SK-N-SH treated with all-trans-retinoic acid at 6 μM for 48 hours (cell line): ENCODE measurements around the gene LRRC43.

Source experiments
- ATAC-seq: fragments of 200-7000 bp; cut with Tn5 transposase; 3 replicates; pipeline ENCODE4 v1.9.1; 2020; ENCODE audit warnings: mild to moderate bottlenecking, moderate library complexity
- ARNTL ChIP-seq: fragments of 450-650 bp; formaldehyde crosslinking; IDR thresholded peaks from 2 replicates; pipeline ENCODE4 v1.5.0; 2020; ENCODE audit warnings: low read depth, mild to moderate bottlenecking, moderate library complexity, borderline replicate concordance
- BACH2 ChIP-seq: fragments of 250-450 bp; sonication (Bioruptor Pico); IDR thresholded peaks from 2 replicates; pipeline ENCODE4 v1.9.0; 2021; ENCODE audit warnings: mild to moderate bottlenecking, borderline replicate concordance
- CSDC2 ChIP-seq: fragments of 250-450 bp; sonication (Bioruptor Pico); IDR thresholded peaks from 2 replicates; pipeline ENCODE4 v1.5.0; 2020; ENCODE audit warnings: mild to moderate bottlenecking, moderate library complexity
- ESRRG ChIP-seq: fragments of 250-450 bp; sonication (Bioruptor Pico); IDR thresholded peaks from 2 replicates; pipeline ENCODE4 v1.6.1; 2021; ENCODE audit warnings: mild to moderate bottlenecking
- GLIS3 ChIP-seq: fragments of 250-450 bp; sonication (Bioruptor Pico); IDR thresholded peaks from 2 replicates; pipeline ENCODE4 v1.5.0; 2020; ENCODE audit warnings: mild to moderate bottlenecking, moderate library complexity
- OSR1 ChIP-seq: fragments of 250-450 bp; sonication (Bioruptor Pico); IDR thresholded peaks from 2 replicates; pipeline ENCODE4 v1.8.0; 2022; ENCODE audit warnings: moderate library complexity, mild to moderate bottlenecking, inconsistent platforms
- PPARA ChIP-seq: fragments of 250-450 bp; sonication (Bioruptor Pico); IDR thresholded peaks from 2 replicates; pipeline ENCODE4 v1.5.0; 2020; ENCODE audit warnings: mild to moderate bottlenecking, borderline replicate concordance
- RARB ChIP-seq: fragments of 250-450 bp; sonication (Bioruptor Pico); IDR thresholded peaks from 2 replicates; pipeline ENCODE4 v1.8.0; 2021; ENCODE audit warnings: mild to moderate bottlenecking, moderate library complexity
- SNAI2 ChIP-seq: fragments of 250-450 bp; sonication (Bioruptor Pico); IDR thresholded peaks from 2 replicates; pipeline ENCODE4 v1.5.0; 2020; ENCODE audit warnings: mild to moderate bottlenecking, moderate library complexity
- TCF4 ChIP-seq: fragments of 250-450 bp; sonication (Bioruptor Pico); IDR thresholded peaks from 2 replicates; pipeline ENCODE4 v1.8.0; 2021; ENCODE audit warnings: mild to moderate bottlenecking, moderate library complexity, borderline replicate concordance
- TOX ChIP-seq: fragments of 250-450 bp; sonication (Bioruptor Pico); IDR thresholded peaks from 2 replicates; pipeline ENCODE4 v1.8.0; 2021; ENCODE audit warnings: mild to moderate bottlenecking, moderate library complexity, borderline replicate concordance
- ZC3H10 ChIP-seq: fragments of 250-450 bp; sonication (Bioruptor Pico); IDR thresholded peaks from 2 replicates; pipeline ENCODE4 v1.5.1; 2021; ENCODE audit warnings: mild to moderate bottlenecking, moderate library complexity
- ZFP3 ChIP-seq: fragments of 250-450 bp; sonication (Bioruptor Pico); IDR thresholded peaks from 2 replicates; pipeline ENCODE4 v1.5.0; 2020; ENCODE audit warnings: mild to moderate bottlenecking, moderate library complexity
- ZFP30 ChIP-seq: fragments of 450-650 bp; formaldehyde crosslinking; IDR thresholded peaks from 2 replicates; pipeline ENCODE4 v1.5.0; 2022; ENCODE audit warnings: mild to moderate bottlenecking, moderate library complexity
- ZNF565 ChIP-seq: fragments of 450-650 bp; formaldehyde crosslinking; conservative IDR thresholded peaks from 2 replicates; pipeline ENCODE4 v1.5.0; 2020; ENCODE audit warnings: low read depth, mild to moderate bottlenecking, moderate library complexity
- ZNF70 ChIP-seq: fragments of 450-650 bp; formaldehyde crosslinking; IDR thresholded peaks from 2 replicates; pipeline ENCODE4 v1.5.0; 2020; ENCODE audit warnings: mild to moderate bottlenecking, moderate library complexity
- ZNF8 ChIP-seq: fragments of 450-650 bp; formaldehyde crosslinking; IDR thresholded peaks from 2 replicates; pipeline ENCODE4 v1.5.0; 2020; ENCODE audit warnings: mild to moderate bottlenecking, moderate library complexity
- TF ChIP-seq, protein P1 (sequence below): fragments of 250-450 bp; sonication (Bioruptor Pico); IDR thresholded peaks from 2 replicates; pipeline ENCODE4 v1.5.0; 2020; ENCODE audit warnings: mild to moderate bottlenecking, moderate library complexity
- TF ChIP-seq, protein P2 (sequence below): fragments of 250-450 bp; sonication (Bioruptor Pico); IDR thresholded peaks from 2 replicates; pipeline ENCODE4 v1.5.1; 2021; ENCODE audit warnings: mild to moderate bottlenecking, moderate library complexity
- TF ChIP-seq, protein P3 (sequence below): fragments of 250-450 bp; sonication (Bioruptor Pico); IDR thresholded peaks from 2 replicates; pipeline ENCODE4 v1.5.1; 2020; ENCODE audit warnings: low read depth, mild to moderate bottlenecking, moderate library complexity
- TF ChIP-seq, protein P4 (sequence below): fragments of 250-450 bp; sonication (Bioruptor Pico); IDR thresholded peaks from 2 replicates; pipeline ENCODE4 v1.8.0; 2020; ENCODE audit warnings: mild to moderate bottlenecking, moderate library complexity, borderline replicate concordance
- TF ChIP-seq, protein P5 (sequence below): fragments of 250-450 bp; sonication (Bioruptor Pico); IDR thresholded peaks from 2 replicates; pipeline ENCODE4 v1.8.0; 2021; ENCODE audit warnings: low read depth, mild to moderate bottlenecking, moderate library complexity, borderline replicate concordance

Gene LRRC43

DNA sequence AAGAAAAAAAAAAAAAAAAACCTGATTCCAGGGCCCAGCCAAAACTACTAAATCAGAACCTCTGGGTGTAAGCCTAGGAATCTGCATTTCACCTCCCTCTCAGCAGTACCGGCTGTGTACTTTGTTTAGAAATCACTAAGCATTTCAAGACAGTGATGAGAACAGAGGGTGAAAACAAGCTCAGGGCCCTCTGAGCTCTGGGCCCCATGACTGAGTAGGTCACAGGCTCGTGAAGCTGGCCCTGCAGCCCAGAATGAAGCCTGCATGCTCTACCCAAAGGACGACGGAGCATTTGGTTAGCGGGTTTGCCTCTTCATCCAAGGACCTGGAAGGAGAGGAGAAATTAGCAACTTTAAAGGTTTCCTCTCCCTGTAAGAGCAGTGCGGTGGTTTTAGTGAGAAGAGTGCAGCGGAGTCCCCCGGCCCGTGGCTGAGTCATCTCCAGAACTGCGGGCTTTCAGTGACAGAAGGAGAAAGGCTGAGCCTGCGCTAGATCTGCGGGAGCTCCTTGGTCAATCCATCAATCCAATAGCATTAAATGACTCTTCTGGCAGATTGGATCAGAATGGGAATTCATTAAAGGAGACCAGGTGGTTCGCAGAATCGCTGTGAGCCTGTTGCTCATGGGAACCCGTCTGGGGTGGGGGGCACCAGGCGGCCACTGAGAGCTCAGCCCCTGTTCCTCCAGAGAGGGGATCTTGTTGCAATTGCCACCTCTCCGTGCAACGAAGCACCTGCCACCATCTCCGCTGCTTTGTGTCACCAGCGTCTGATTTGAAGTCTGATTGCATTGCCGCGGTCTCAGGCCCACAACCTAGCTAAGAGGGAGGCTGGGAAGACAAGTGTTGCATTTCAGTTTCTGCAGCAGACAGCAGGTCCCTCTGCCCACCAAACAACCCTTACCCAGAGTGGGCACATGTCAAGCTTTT lies 16.2 kb upstream of the LRRC43 start (continued):
- TF ChIP-seq, protein P1, sequence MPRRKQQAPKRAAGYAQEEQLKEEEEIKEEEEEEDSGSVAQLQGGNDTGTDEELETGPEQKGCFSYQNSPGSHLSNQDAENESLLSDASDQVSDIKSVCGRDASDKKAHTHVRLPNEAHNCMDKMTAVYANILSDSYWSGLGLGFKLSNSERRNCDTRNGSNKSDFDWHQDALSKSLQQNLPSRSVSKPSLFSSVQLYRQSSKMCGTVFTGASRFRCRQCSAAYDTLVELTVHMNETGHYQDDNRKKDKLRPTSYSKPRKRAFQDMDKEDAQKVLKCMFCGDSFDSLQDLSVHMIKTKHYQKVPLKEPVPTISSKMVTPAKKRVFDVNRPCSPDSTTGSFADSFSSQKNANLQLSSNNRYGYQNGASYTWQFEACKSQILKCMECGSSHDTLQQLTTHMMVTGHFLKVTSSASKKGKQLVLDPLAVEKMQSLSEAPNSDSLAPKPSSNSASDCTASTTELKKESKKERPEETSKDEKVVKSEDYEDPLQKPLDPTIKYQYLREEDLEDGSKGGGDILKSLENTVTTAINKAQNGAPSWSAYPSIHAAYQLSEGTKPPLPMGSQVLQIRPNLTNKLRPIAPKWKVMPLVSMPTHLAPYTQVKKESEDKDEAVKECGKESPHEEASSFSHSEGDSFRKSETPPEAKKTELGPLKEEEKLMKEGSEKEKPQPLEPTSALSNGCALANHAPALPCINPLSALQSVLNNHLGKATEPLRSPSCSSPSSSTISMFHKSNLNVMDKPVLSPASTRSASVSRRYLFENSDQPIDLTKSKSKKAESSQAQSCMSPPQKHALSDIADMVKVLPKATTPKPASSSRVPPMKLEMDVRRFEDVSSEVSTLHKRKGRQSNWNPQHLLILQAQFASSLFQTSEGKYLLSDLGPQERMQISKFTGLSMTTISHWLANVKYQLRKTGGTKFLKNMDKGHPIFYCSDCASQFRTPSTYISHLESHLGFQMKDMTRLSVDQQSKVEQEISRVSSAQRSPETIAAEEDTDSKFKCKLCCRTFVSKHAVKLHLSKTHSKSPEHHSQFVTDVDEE (CRISPR knock-in tag): no peak
- TF ChIP-seq, protein P2, sequence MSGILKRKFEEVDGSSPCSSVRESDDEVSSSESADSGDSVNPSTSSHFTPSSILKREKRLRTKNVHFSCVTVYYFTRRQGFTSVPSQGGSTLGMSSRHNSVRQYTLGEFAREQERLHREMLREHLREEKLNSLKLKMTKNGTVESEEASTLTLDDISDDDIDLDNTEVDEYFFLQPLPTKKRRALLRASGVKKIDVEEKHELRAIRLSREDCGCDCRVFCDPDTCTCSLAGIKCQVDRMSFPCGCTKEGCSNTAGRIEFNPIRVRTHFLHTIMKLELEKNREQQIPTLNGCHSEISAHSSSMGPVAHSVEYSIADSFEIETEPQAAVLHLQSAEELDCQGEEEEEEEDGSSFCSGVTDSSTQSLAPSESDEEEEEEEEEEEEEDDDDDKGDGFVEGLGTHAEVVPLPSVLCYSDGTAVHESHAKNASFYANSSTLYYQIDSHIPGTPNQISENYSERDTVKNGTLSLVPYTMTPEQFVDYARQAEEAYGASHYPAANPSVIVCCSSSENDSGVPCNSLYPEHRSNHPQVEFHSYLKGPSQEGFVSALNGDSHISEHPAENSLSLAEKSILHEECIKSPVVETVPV (CRISPR knock-in tag): no peak
- TF ChIP-seq BACH2 (CRISPR knock-in tag) (no peak), OSR1 (CRISPR knock-in tag) (no peak), TCF4 (CRISPR knock-in tag) (no peak), ZFP3 (CRISPR knock-in tag) (no peak), SNAI2 (CRISPR knock-in tag) (no peak), ZNF565 (CRISPR knock-in tag) (no peak), ESRRG (CRISPR knock-in tag) (no peak), PPARA (CRISPR knock-in tag) (no peak)

DNA sequence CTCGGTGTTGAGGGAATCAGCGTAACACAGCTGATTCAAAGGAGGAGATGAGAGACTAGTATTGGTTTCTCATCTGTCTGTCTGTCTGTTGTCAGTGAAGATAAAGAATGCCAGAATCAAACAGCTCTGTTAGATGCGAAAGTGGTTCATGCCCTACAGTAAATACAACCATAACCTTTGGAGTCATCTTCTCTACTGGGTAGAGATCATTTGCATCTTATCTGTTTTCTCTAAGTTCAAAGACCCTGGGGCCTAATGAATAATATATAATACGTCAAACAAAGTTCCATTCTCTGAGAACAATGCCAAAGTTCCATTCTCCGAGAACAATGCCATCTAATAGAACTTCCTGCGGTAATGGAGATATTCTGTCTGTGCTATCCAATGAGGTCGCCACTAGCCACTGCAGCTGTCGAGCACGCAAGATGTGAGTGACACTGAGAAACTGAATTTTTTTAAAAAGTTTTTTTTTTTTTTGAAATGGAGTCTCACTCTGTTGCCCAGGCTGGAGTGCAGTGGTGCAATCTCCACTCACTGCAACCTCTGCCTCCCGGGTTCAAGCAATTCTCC lies 15.5 kb upstream of the LRRC43 start:
- no peak for TF ChIP-seq RARB (CRISPR knock-in tag)
- no peak for TF ChIP-seq PPARA (CRISPR knock-in tag)
- TF ChIP-seq, protein P3, sequence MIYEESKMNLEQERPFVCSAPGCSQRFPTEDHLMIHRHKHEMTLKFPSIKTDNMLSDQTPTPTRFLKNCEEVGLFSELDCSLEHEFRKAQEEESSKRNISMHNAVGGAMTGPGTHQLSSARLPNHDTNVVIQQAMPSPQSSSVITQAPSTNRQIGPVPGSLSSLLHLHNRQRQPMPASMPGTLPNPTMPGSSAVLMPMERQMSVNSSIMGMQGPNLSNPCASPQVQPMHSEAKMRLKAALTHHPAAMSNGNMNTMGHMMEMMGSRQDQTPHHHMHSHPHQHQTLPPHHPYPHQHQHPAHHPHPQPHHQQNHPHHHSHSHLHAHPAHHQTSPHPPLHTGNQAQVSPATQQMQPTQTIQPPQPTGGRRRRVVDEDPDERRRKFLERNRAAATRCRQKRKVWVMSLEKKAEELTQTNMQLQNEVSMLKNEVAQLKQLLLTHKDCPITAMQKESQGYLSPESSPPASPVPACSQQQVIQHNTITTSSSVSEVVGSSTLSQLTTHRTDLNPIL (CRISPR knock-in tag): no peak
- TF ChIP-seq, protein P2 (CRISPR knock-in tag): no peak
- no peak for TF ChIP-seq ZNF70 (CRISPR knock-in tag)
- no peak for TF ChIP-seq BACH2 (CRISPR knock-in tag)
- TF ChIP-seq ZFP3 (CRISPR knock-in tag): no peak
- TF ChIP-seq SNAI2 (CRISPR knock-in tag): no peak
- TF ChIP-seq, protein P4, sequence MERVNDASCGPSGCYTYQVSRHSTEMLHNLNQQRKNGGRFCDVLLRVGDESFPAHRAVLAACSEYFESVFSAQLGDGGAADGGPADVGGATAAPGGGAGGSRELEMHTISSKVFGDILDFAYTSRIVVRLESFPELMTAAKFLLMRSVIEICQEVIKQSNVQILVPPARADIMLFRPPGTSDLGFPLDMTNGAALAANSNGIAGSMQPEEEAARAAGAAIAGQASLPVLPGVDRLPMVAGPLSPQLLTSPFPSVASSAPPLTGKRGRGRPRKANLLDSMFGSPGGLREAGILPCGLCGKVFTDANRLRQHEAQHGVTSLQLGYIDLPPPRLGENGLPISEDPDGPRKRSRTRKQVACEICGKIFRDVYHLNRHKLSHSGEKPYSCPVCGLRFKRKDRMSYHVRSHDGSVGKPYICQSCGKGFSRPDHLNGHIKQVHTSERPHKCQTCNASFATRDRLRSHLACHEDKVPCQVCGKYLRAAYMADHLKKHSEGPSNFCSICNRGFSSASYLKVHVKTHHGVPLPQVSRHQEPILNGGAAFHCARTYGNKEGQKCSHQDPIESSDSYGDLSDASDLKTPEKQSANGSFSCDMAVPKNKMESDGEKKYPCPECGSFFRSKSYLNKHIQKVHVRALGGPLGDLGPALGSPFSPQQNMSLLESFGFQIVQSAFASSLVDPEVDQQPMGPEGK: no peak
- no peak for TF ChIP-seq TOX (CRISPR knock-in tag)
- no peak for TF ChIP-seq GLIS3 (CRISPR knock-in tag)
- TF ChIP-seq CSDC2 (CRISPR knock-in tag): no peak
- no peak for TF ChIP-seq ZFP30 (CRISPR knock-in tag)
- TF ChIP-seq, all 23 proteins: peak for 0
- no peak for ATAC-seq

DNA sequence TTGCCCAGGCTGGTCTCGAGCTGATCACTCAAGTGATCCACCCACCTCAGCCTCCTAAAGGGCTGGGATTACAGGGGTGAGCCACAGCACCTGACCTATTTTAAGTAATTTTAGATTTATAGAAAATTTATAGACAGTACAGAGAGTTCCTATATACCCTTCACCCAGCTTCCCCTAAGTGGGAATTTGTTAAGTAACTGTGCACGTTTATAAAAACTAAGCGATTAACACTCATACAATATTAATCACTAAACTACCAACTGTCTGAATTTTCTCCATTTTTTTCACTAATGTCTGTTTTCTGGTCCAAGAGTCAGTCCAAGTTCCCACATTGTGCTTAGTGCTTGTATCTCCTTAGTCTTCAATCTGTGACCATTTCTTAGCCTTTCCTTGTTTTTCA lies 14.4 kb upstream of the LRRC43 start:
- ATAC-seq: no peak
- no peak for TF ChIP-seq ZFP3 (CRISPR knock-in tag)
- TF ChIP-seq SNAI2 (CRISPR knock-in tag): no peak
- no peak for TF ChIP-seq ZNF565 (CRISPR knock-in tag)
- TF ChIP-seq RARB (CRISPR knock-in tag): no peak
- TF ChIP-seq ZFP30 (CRISPR knock-in tag): no peak
- no peak for TF ChIP-seq ARNTL (CRISPR knock-in tag)
- TF ChIP-seq OSR1 (CRISPR knock-in tag): no peak
- no peak for TF ChIP-seq PPARA (CRISPR knock-in tag)
- no peak for TF ChIP-seq ESRRG (CRISPR knock-in tag)
- TF ChIP-seq ZNF8 (CRISPR knock-in tag): no peak
- no peak for TF ChIP-seq GLIS3 (CRISPR knock-in tag)
- TF ChIP-seq BACH2 (CRISPR knock-in tag): no peak
- TF ChIP-seq ZC3H10 (CRISPR knock-in tag): no peak
- TF ChIP-seq, protein P5, sequence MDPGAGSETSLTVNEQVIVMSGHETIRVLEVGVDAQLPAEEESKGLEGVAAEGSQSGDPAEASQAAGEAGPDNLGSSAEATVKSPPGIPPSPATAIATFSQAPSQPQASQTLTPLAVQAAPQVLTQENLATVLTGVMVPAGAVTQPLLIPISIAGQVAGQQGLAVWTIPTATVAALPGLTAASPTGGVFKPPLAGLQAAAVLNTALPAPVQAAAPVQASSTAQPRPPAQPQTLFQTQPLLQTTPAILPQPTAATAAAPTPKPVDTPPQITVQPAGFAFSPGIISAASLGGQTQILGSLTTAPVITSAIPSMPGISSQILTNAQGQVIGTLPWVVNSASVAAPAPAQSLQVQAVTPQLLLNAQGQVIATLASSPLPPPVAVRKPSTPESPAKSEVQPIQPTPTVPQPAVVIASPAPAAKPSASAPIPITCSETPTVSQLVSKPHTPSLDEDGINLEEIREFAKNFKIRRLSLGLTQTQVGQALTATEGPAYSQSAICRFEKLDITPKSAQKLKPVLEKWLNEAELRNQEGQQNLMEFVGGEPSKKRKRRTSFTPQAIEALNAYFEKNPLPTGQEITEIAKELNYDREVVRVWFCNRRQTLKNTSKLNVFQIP (CRISPR knock-in tag): no peak
- TF ChIP-seq, protein P3 (CRISPR knock-in tag): no peak
- no peak for TF ChIP-seq TCF4 (CRISPR knock-in tag)
- TF ChIP-seq CSDC2 (CRISPR knock-in tag): no peak
